Calu3 (cell line): ENCODE measurements around the gene RNF212B. TPM values are rescaled to one million over a fixed set of nuclear protein-coding genes. Genes with fewer than 3 reads are reported as not detected.
A peak's percentile ranks its signal among the peaks of the same experiment; 100 is the strongest.

Experiments
- BruUV-seq: library from RNA; stranded (reverse); fragments of 400-500 nt; replicated peaks from 2 replicates; lab custom pipeline; 2021; lab: Mats Ljungman, UMichigan
- CTCF ChIA-PET: fragments of 300-600 bp; sonication (Branson Sonifier 250); formaldehyde crosslinking; loops from one replicate; lab custom pipeline; 2022; ENCODE audit warnings: antibody characterized with exemption; lab: Charles Lee
- DNase-seq: peaks from one replicate; pipeline ENCODE4 v3.0.0; 2022
- H3K27ac Mint-ChIP-seq: one replicate; pipeline ENCODE4 v1.8.0; 2022; ENCODE audit warnings: mixed read lengths; ENCODE audit not compliant: unreplicated experiment
- H3K27me3 Mint-ChIP-seq: one replicate; pipeline ENCODE4 v1.8.0; 2022; ENCODE audit warnings: mixed read lengths; ENCODE audit not compliant: unreplicated experiment
- H3K36me3 Mint-ChIP-seq: one replicate; pipeline ENCODE4 v1.8.0; 2022; ENCODE audit warnings: mild to moderate bottlenecking, moderate library complexity, mixed read lengths; ENCODE audit not compliant: insufficient read depth, unreplicated experiment
- H3K4me1 Mint-ChIP-seq: one replicate; pipeline ENCODE4 v1.8.0; 2022; ENCODE audit warnings: mild to moderate bottlenecking, low read depth, mixed read lengths; ENCODE audit not compliant: unreplicated experiment
- H3K4me3 Mint-ChIP-seq: one replicate; pipeline ENCODE4 v1.8.0; 2022; ENCODE audit warnings: mild to moderate bottlenecking, low read depth, moderate library complexity, mixed read lengths; ENCODE audit not compliant: unreplicated experiment
- H3K9me3 Mint-ChIP-seq: one replicate; pipeline ENCODE4 v1.8.0; 2022; ENCODE audit warnings: low read depth, mixed read lengths; ENCODE audit not compliant: unreplicated experiment
- CTCF ChIP-seq: fragments of 200-600 bp; IDR thresholded peaks from one replicate; pipeline ENCODE4 v1.8.0; 2022; ENCODE audit warnings: antibody characterized with exemption; ENCODE audit not compliant: unreplicated experiment
- intact Hi-C: fragments of 100-400 bp; cut with micrococcal nuclease; formaldehyde crosslinking; loops from one replicate; pipeline ENCODE4 v1.10.0; 2022; ENCODE audit not compliant: unreplicated experiment
- total RNA-seq: library from RNA; stranded (reverse); gene quantifications from 2 replicates; pipeline ENCODE4 v1.2.3, GENCODE V29; 2022

Gene RNF212B
- total RNA-seq, 1 experiment from 2014 or later, result not detected

DNA sequence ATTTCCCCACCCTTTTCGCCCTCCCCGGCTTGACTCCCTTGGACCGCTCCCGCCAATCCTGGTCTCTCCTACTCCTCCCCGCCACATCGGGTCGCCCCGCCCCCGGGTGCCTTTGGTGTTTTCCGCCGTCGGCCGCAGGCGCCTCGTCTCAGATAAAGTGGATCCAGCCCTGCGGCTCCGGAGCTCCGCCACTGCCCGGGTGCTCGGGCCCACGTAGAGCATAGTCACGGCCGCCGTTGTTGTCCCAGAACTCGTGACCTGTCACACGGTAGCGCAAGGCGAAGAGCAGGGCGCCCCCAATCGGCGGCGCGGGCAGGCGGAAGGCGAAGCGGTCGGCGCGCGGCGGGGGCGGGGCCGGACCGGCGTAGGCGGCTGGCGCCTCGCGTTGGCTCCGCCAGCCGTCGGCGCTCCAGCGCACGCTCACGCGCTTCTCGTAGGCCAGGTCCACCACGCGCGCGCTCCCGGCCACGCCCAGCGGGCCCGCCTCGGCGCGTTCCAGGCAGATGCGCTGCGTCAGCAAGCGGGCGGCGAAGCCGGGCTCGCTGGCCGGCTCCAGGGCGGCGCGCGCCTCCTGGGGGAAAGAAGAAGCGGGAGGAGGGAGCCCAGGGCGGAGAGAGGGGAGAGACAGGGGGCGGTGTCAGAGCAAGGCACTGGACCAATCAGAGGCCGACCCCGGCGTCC is 63.7 kb downstream of the RNF212B start:
- intact Hi-C loops, result no loop called here
- peaks cover 25% of the 10 kb centered on the region for H3K4me1 Mint-ChIP-seq
- no peaks in the 10 kb centered on the region for H3K27me3 Mint-ChIP-seq
- peaks cover 42% of the 10 kb centered on the region for H3K36me3 Mint-ChIP-seq
- H3K4me3 Mint-ChIP-seq, result peak overlapping the region; percentile 89
- H3K9me3 Mint-ChIP-seq, result no peaks in the 10 kb centered on the region
- peak; percentile 98 for DNase-seq
- CTCF ChIA-PET, result interaction anchor here (1.0 to 2.7 kb wide), 7 partner anchors 11 to 240 kb away, joined by 3 to 8 read pairs (median 5); partner anchors contain the start of genes HOMEZ and PABPN1
- BruUV-seq, result no TSS peak
- H3K27ac Mint-ChIP-seq, result peak overlapping the region; percentile 64
- peak; percentile 59 for TF ChIP-seq CTCF

DNA sequence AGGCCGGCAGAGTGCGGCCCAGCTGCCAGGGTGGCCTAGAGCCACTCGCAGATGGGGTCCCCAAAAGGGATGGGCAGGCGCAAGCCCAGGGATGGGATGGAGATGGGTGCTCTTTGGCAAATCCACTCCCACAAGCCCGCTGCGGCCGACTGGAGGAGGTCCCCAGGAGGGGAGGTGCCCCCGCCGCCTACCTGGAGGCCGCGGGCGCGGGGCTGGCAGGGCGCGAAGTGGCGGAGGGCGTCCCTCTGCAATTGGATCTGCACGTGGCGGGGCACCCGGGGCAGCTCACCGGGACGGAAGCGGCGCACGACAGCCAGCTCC is 64.2 kb downstream of the RNF212B start:
- H3K27ac Mint-ChIP-seq, result peak overlapping the region; percentile 64
- H3K9me3 Mint-ChIP-seq, result no peaks in the 10 kb centered on the region
- no TSS peak for BruUV-seq
- no peak for TF ChIP-seq CTCF
- intact Hi-C loops, result no loop called here
- peak overlapping the region; percentile 89 for H3K4me3 Mint-ChIP-seq
- peaks cover 47% of the 10 kb centered on the region for H3K36me3 Mint-ChIP-seq
- DNase-seq, result no peak
- CTCF ChIA-PET, result interaction anchor here (0.9 to 2.2 kb wide), 5 partner anchors 16 to 233 kb away, joined by 3 to 5 read pairs (median 4); partner anchors contain the start of gene HOMEZ
- H3K4me1 Mint-ChIP-seq, result peaks cover 25% of the 10 kb centered on the region
- no peaks in the 10 kb centered on the region for H3K27me3 Mint-ChIP-seq

GRCh38 chr14:23302290-23303225 is 64.8 kb downstream of the RNF212B start, which contains the start of gene PPP1R3E:
PPP1R3E (minus strand) TSS chr14:23302859; CDS start chr14:23302576, 283 bp downstream.
- peak; percentile 69 for DNase-seq
- intact Hi-C loops, result no loop called here
- no peaks in the 10 kb centered on the region for H3K9me3 Mint-ChIP-seq
- CTCF ChIA-PET, result interaction anchor here (0.9 to 2.2 kb wide), 3 partner anchors 17 to 234 kb away, joined by 3 to 5 read pairs (median 4); partner anchors contain the start of gene HOMEZ
- TF ChIP-seq CTCF, result no peak
- H3K4me1 Mint-ChIP-seq, result peaks cover 31% of the 10 kb centered on the region
- H3K36me3 Mint-ChIP-seq, result peaks cover 53% of the 10 kb centered on the region
- H3K4me3 Mint-ChIP-seq, result peak within 1 kb of the TSS; percentile 89
- no peaks in the 10 kb centered on the region for H3K27me3 Mint-ChIP-seq
- no TSS peak for BruUV-seq
- H3K27ac Mint-ChIP-seq, result peak within 1 kb of the TSS; percentile 64

DNA sequence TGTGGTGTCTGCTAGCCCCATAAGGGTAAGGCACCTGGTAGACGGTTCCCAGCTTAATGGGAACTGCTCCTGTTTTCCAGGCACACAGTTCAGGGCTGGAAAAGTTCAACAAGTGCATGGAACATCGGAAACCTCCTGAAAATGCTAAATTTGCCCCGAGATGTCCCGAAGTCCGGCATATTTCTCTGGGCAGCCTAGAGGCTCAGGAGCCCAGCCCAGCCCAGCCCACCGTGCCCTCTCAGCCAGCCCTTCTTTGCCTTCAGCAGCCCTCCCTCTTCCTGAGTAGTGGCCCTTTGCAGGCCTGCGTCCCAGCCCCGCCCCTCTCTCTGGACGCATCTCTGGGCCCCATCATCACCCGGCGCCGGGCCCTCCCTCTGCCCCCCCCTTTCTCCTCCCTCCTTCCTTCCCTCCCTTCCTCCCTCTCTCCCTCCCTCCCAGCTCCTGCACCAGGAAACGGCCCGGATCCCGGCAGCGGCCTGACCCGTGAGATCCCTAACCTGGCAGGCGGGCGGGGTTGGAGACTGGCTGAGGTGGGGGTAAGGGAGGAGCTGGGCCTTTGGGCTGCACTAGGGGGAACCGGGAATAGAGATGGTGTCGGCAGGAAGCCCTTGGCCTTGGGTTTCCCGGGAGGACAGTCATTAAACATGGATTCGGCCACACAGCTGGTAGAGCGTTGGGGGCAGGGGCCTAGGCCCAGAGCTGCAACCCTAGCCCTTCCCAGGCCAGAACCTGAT is 68.8 kb downstream of the RNF212B start, which contains the start of gene BCL2L2:
TSS of gene BCL2L2 (plus strand) at position 422 of the 734 bp plus-strand sequence. CDS start 935 bp downstream, outside the sequence.
- CTCF ChIA-PET, result interaction anchor here (0.8 to 2.8 kb wide), 5 partner anchors 11 to 186 kb away, joined by 3 to 12 read pairs (median 3); partner anchors contain the start of genes HOMEZ and PABPN1
- H3K4me3 Mint-ChIP-seq, result peak within 1 kb of the TSS; percentile 91
- DNase-seq, result peak; percentile 87
- H3K27ac Mint-ChIP-seq, result peak within 1 kb of the TSS; percentile 85
- TF ChIP-seq CTCF, result no peak
- peaks cover 23% of the 10 kb centered on the region for H3K4me1 Mint-ChIP-seq
- H3K27me3 Mint-ChIP-seq, result no peaks in the 10 kb centered on the region
- peaks cover 48% of the 10 kb centered on the region for H3K36me3 Mint-ChIP-seq
- H3K9me3 Mint-ChIP-seq, result no peaks in the 10 kb centered on the region
- intact Hi-C loops, result no loop called here
- BruUV-seq, result TSS peak; percentile 48
